Mesodermal cell (in vitro differentiated cells): ENCODE measurements around the gene KIF27.
A peak's percentile ranks its signal among the peaks of the same experiment; 100 is the strongest.
"Not testable (repeated sequence)": the region's sequence is repeated elsewhere in the genome, so short reads cannot be mapped to it uniquely, and the experiment has no call there.

Experiments
- H3K27ac ChIP-seq: 2 replicates; pipeline ENCODE4 v1.7.0; 2013; ENCODE audit warnings: mild to moderate bottlenecking, low read depth, low read length, moderate library complexity; ENCODE audit not compliant: severe bottlenecking
- H3K36me3 ChIP-seq: 2 replicates; pipeline ENCODE4 v1.7.1; 2013; ENCODE audit warnings: mild to moderate bottlenecking, low read length, moderate library complexity; ENCODE audit not compliant: control insufficient read depth, insufficient read depth
- H3K4me1 ChIP-seq: one replicate; pipeline ENCODE4 v1.7.1; 2013; ENCODE audit warnings: mild to moderate bottlenecking, low read length; ENCODE audit not compliant: insufficient read depth, control insufficient read depth, poor library complexity, severe bottlenecking
- H3K4me3 ChIP-seq: 2 replicates; pipeline ENCODE4 v1.7.0; 2013; ENCODE audit warnings: low read length, control low read depth, mild to moderate bottlenecking; ENCODE audit not compliant: insufficient read depth, poor library complexity, severe bottlenecking; ENCODE audit errors: extremely low read depth
- H3K9me3 ChIP-seq: 2 replicates; pipeline ENCODE4 v1.7.1; 2013; ENCODE audit warnings: mild to moderate bottlenecking, low read length, moderate library complexity; ENCODE audit not compliant: control insufficient read depth
- WGBS, 2 experiments: methylation state at CpG; one replicate each; pipeline ENCODE4 v1.1.5; 2013; ENCODE audit warnings: missing lambda C conversion rate in 2 of 2; ENCODE audit not compliant: insufficient coverage in 2 of 2; 5-methylcytosine and 5-hydroxymethylcytosine counted together

The KIF27 gene

DNA sequence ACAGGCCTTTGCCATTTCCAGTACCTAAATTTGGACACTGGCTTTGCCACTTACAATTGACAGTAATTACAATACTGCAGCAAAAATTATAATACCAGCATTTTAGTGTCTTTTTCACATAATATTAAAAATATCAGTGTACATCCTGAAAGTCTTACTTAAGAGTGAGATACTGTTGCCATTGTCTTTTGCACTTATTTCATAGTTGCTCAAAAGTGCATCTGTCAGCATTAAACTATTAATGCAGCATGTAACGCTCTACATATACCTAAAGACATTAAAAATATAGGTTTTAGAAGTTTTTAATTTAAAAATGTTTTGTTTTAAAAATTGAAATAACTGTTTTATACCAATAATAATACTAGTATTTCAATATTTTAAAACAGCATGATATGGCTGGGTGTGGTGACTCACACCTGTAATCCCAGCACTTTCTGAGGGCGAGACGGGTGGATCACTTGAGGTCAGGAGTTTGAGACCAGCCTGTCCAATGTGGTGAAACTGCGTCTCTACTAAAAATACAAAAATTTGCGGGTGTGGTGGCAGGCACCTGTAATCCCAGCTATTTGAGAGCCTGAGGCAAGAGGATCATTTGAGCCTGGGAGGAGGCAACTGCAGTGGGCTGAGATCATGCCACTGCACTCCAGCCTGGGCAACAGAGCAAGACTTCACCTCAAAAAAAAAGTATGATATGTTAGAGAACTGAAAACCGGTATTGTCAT lies 39.4 kb downstream of the KIF27 start:
- H3K9me3 ChIP-seq, H3K4me1 ChIP-seq, H3K27ac ChIP-seq, H3K4me3 ChIP-seq, H3K36me3 ChIP-seq: not testable (repeated sequence)
- 73 to 100% methylated on average over 3 to 4 of the region's 6 CpGs for WGBS, 2 experiments

DNA sequence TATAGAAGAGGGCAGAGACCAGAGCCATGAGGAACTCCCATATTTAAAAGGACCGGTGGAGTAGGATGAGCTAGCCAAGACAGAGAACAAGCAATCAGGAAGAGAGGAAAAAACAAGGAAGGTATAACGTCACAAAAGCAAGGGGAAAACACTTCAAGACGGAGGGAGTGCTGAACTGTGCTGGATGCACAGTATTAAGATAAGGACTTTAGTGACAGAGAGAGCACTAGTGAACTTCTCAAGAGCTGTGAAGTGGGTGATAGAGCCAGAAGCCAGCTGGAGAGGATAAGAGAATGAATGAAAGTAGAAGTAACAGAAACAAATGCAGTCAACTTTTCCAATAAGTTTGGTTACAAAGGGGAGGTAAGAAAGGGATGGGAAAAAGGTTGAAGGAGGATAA lies 45.7 kb downstream of the KIF27 start:
- H3K4me3 ChIP-seq, H3K36me3 ChIP-seq, H3K9me3 ChIP-seq, H3K27ac ChIP-seq, H3K4me1 ChIP-seq: not testable (repeated sequence)
- 84 to 93% methylated on average over 3 of the region's 3 CpGs for WGBS, 2 experiments

DNA sequence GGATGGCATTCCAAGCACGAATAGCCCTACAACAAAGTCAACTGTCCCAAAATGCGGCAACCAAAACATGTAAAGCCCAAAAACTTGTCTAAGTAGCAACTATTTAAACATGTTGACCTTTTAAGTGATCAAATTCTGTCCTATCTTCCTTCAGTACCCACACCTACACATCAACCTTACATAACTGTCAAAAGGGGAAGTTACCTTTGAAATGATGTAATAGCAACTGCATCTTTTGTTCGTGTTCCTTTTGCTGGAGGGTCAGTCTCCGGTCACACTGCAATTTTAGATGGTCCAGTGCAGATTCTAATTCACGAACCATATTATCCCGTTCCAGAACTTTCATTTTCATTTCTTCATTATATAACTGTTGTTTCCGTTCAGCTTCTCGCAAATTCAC lies 71.3 kb downstream of the KIF27 start:
- H3K36me3 ChIP-seq, H3K9me3 ChIP-seq, H3K4me3 ChIP-seq, H3K4me1 ChIP-seq, H3K27ac ChIP-seq: not testable (repeated sequence)
- 96 to 98% methylated on average over 4 of the region's 8 CpGs for WGBS, 2 experiments

GRCh38 chr9:83837070-83837643 lies 84.1 kb downstream of the KIF27 start:
- WGBS, 2 experiments: no CpG with 5 or more reads among the region's 7 CpGs
- H3K4me1 ChIP-seq, H3K4me3 ChIP-seq, H3K36me3 ChIP-seq, H3K27ac ChIP-seq, H3K9me3 ChIP-seq: not testable (repeated sequence)

GRCh38 chr9:83830426-83831071 lies 90.7 kb downstream of the KIF27 start:
- H3K4me1 ChIP-seq, H3K4me3 ChIP-seq, H3K9me3 ChIP-seq, H3K36me3 ChIP-seq, H3K27ac ChIP-seq: not testable (repeated sequence)
- no CpG with 5 or more reads among the region's 5 CpGs for WGBS, 2 experiments

DNA sequence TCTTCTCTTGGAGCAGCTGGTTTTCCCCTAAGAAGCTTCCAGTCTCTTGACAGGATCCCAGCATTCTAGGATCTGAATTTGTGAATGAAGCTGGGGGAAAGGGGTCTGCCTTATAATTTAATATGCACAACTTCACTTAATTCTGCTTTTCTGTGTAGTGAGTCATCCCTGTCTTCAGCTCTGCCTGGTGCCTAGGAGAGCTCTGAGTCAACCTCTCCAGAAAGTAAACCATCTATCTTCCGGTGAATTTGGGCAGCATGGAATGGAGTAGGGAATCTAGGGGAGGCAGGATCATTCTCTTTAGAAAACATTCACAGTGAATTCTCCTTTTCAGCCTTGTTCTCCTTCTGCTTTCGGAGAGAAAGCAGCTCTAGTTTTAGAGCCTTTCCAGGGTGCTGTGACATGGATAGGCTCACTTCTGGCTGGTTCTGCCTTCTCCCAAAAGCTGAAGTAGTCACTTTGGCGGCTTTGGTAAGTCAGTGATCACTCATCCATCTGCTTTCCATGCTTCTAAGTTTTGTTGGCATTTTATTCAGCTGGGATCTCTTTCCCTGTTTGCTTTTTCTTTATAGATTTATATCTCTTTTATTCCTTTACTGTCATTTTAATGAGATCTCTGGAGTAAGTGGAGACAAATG lies 96.1 kb downstream of the KIF27 start:
- H3K4me1 ChIP-seq: not testable (repeated sequence)
- 60 to 67% methylated on average over 1 of the region's 3 CpGs for WGBS, 2 experiments

DNA sequence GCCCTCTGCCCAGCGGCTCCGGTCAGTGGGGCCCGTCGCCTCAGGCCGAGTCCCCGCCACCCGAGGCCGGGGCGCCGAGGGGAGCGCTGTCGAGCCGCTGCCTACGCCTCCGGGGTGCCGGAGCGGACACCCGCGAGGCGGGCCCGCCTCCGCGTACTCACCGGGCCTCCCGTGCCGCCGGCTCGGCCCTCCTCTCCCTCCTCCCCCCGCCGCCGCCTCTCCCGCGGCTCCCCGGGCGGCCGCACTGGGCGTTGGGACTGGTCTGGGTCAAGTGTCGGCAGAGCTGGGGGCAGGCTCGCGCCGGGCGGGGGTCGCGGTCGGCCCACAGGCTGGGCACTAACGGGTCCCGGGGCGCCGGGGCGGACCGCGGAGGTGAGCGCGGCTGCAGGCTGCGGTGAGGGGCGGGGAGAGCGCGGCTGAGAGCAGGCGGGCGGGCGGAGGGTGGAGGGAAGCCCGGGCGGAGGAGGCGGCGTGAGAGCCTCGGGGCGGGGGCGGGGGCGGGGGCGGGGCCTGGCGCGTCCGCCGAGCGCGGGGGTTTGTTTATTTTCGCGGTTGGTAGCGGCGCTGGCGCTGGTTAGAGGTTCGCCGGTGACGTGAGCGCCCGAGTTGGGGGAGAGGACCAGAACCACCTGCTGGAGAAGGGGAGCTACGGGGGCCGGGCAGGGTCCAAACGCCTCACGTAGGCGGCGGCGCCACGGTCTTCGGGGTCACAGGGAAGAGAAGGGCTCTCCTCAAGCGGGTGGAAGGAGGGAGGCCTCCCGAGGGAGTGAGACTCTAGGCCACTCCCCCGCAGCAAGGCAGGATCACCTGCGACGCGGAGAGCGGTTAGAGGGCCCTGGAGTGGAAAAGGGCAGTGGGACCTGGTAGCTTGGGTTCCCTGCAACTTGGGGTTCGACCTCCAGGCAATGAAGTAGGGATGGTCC lies 103.6 kb downstream of the KIF27 start, which contains the start of gene GKAP1:
Gene GKAP1 (minus strand): TSS at position 414 of the 923 bp plus-strand sequence. CDS start 11,252 bp downstream, outside the sequence.
- H3K4me3 ChIP-seq: peak within 1 kb of the TSS; percentile 56
- 0% methylated on average over 24 to 32 of the region's 103 CpGs for WGBS, 2 experiments
- H3K27ac ChIP-seq: not testable (repeated sequence)

More for the DNA sequence above, 96.1 kb downstream of the KIF27 start:
- H3K9me3 ChIP-seq, H3K36me3 ChIP-seq, H3K27ac ChIP-seq, H3K4me3 ChIP-seq: not testable (repeated sequence)

GRCh38 chr9:83817011-83817355 lies 104.2 kb downstream of the KIF27 start:
- H3K4me1 ChIP-seq, H3K27ac ChIP-seq, H3K36me3 ChIP-seq, H3K9me3 ChIP-seq: not testable (repeated sequence)
- H3K4me3 ChIP-seq: peak overlapping the region; percentile 56
- 0 to 1% methylated on average over 26 to 35 of the region's 38 CpGs for WGBS, 2 experiments

More for the DNA sequence above, 103.6 kb downstream of the KIF27 start, which contains the start of gene GKAP1:
- H3K36me3 ChIP-seq, H3K4me1 ChIP-seq, H3K9me3 ChIP-seq: not testable (repeated sequence)

DNA sequence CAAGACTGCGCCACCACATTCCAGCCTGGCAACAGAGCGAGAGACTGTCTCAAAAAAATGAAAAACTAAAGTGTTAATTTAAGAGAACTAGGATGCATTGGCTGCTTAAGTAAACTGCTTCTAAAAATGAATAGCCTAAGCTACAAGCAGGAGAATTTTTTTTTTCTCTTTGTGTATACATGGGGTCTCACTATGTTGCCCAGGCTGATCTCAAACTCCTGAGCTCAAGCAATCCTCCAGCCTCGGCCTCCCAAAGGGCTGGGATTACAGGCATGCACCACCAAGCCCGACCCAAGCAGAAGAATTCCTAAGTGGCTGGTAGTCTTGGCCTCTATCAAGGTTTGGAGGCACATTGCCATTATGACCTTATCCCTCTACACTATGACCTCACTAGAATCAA lies 106.1 kb downstream of the KIF27 start:
- 96 to 98% methylated on average over 4 of the region's 4 CpGs for WGBS, 2 experiments
- H3K36me3 ChIP-seq, H3K27ac ChIP-seq, H3K4me3 ChIP-seq, H3K4me1 ChIP-seq, H3K9me3 ChIP-seq: not testable (repeated sequence)

DNA sequence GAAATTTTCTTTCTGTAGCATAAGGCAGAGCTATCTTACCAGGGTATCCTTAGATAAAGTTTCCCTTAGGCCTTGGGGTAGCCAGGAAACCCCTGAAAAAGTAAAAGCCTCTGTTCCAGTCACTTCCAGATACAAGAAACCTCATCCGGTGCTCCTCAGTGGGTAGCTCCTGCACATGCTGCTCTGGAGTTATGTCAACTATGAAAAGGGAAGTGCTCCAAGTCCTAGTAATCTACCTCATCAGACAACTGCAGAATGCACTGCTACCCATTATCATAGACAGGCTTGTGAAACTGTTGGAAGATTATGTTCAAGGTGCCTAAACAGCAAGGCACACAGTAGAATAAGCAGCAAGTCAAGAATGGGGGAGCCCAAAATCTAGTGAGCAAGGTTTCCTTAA lies 112.0 kb downstream of the KIF27 start:
- H3K4me1 ChIP-seq, H3K36me3 ChIP-seq, H3K4me3 ChIP-seq, H3K27ac ChIP-seq, H3K9me3 ChIP-seq: not testable (repeated sequence)
- WGBS, 2 experiments: no CpG with 5 or more reads among the region's 1 CpG
